HG03175 (cell line): ENCODE data around the gene RAD23B.
"Not testable (repeated sequence)": the region's sequence is repeated elsewhere in the genome, so short reads cannot be mapped to it uniquely, and the experiment has no call there.

Source experiments
- ATAC-seq: cut with Tn5 transposase; IDR thresholded peaks from one replicate; pipeline ENCODE4 v1.9.1; 2021; ENCODE audit warnings: mild to moderate bottlenecking, moderate library complexity; ENCODE audit not compliant: unreplicated experiment

RAD23B gene

GRCh38 chr9:107282759-107283622 lies at the start of gene RAD23B:
RAD23B (plus strand) TSS chr9:107283279; CDS start chr9:107283630, 351 bp downstream.
- ATAC-seq: peak; percentile 88

- ATAC-seq: no peak
Measured at GRCh38 chr9:107235765-107236442, 47.2 kb upstream of the RAD23B start.

- ATAC-seq: peak; percentile 42
Measured at GRCh38 chr9:107237873-107238272, 45.2 kb upstream of the RAD23B start.

- no peak for ATAC-seq
Measured at GRCh38 chr9:107239474-107239873, 43.6 kb upstream of the RAD23B start.

DNA sequence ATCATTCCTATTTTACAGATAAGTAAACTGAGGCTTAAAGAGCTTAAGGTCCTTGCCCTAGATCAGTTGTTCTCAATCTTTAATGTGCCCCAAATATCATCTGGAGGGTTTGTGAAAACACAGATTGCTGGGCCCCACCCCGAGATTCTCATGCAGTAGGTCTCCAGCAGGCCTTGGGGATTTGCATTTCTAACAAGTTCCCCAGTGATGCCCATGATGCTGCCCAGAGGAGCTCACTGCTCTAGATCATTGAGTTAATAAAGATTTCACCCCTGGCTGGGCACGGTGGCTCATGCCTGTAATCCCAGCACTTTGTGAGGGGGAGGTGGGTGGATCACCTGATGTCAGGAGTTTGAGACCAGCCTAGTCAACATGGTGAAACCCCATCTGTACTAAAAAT lies 42.8 kb upstream of the RAD23B start:
- no peak for ATAC-seq

GRCh38 chr9:107242073-107243030 lies 40.7 kb upstream of the RAD23B start:
- ATAC-seq: no peak

- ATAC-seq: peak; percentile 65
Measured at GRCh38 chr9:107243742-107244141, 39.3 kb upstream of the RAD23B start.

DNA sequence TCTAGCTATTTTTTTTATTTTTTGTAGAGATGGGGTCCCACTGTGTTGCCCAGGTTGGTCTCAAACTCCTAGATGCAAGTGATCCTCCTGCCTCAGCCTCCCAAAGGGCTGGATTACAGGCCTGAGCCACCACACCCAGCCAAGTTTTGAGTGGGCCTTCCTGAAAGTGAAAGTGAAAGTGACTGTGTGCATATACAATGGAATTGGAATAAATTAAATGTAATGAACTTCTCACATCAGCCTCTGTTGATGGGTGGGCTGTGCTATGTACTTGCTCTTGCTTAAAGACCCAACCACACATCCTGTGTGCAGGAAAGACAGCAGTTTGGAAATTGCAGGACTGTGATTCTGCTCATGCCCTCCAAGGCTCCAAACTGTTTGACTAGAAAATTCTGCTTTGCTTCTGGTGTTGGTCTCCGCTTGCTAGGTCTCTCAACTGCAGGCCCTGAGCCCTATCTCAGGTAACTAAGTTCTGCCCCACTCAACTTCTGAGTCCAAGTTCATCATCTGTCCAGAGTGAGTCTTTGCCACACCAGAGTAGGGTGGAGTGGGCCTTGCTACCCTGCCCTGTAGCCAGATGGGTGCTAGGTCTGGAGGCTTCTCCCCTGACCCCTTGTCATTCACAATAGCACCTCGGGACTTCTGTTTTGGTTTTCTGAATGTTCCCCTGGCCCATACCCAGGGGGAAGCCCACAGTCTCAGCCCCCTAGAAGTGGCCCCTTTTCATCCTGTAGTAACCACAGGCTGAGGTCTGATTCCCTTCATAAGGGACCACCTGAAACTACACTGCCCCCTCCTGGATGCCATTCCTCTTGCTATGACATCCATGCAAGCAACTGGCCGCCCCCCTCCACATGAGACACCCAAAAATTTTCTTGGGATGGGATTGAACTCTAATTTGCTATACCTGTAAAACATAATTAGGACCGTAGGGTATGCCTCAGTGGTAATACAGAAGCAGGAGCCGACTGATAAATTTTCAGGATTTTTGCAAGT lies 36.5 kb upstream of the RAD23B start:
- no peak for ATAC-seq

DNA sequence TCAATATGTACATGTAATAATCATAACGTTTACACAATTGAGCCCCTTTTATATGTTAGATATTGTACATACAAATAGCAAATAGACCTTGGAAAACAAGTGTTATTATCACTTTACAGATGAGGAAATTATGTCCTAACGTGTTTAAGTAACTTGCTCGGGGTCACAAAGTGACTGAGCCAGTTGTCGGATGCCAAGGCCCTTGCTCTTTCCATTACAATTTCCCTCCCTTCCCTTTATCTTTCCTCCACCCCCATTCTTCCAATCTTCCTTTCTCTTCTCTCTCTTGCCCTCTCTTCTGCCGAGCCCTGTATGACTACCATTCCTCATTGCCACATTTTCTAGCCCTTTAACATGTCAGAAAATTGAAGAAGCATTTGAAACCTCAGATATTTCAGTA lies 34.4 kb upstream of the RAD23B start:
- no peak for ATAC-seq

DNA sequence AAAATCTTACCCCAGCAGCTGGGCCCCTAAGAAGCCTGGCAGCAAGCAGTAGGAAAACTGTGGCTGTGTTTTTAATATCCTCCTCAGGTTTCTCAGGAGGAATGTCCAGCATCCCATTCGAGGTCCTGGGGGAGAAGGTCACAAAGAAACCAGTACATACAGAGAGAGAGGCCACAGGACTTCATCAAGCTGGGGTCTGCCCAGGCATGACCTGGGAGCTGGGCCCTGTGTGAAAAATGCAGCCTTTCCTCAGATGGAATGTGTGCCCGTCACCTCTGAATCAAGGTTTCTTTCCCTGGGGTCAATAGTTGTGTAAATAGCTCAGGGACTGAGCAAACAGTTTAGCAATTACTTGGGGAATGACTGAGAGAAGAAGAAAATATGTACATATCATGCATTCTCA lies 33.9 kb upstream of the RAD23B start:
- ATAC-seq: no peak

DNA sequence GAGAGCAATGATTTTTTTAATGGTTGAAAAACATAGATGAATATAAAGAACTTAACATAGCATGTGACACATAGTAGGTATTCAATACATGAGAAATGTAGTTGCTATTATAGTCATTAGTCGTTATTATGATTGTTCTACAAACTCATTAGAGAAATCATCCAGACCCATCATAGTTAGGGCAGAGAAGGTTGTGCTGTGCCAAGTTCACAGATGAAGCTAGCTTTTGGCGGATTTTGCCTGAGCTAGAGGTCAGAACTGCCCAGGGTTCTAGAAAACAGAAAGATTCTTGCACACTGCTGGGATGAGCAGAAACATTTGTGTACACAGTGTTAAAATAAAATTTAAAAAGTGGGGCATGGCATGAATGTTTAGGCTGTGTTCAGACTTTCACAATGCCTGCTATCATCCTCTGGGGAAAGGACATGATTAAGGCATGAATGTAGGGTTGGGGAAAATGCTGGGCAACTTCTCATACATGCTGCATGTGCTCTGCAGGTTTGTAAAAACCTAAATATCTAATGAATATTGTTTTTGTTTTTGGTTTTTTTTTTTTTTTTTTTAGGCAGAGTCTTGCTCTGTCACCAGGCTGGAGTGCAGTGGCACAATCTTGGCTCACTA lies 33.3 kb upstream of the RAD23B start:
- no peak for ATAC-seq

DNA sequence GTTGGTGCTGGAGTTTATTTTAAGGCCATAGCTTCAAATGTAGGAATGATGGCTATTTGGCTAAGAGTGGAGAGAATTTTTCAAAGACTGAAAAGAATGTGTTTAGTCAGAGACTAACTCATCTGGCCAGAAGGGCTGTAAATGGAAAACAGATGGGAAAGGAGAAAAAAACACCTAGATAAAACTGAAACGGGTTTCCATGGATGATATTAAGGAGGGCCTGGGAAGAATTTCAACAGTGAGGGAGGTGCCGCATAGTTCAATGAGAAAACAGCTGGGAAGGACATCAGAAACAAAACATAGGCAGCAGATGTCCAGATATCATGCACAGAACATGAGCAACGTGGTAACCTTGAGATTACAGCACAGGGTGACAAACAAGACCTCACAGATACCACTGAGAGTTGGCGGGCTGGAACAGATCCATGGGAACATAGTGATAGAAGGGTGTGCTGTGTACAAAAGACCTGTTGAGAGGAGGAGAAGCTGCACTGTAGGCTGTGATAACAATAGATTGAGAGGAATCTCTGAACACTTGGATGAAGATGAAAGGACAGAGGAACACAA lies 31.2 kb upstream of the RAD23B start:
- no peak for ATAC-seq

- ATAC-seq: no peak
Measured at GRCh38 chr9:107258919-107259318, 24.2 kb upstream of the RAD23B start.

- ATAC-seq: not testable (repeated sequence)
Measured at GRCh38 chr9:107259751-107260313, 23.2 kb upstream of the RAD23B start.

- ATAC-seq: peak; percentile 100
Measured at GRCh38 chr9:107260437-107261081, 22.5 kb upstream of the RAD23B start.

GRCh38 chr9:107261106-107261505 lies 22.0 kb upstream of the RAD23B start:
- ATAC-seq: no peak

- no peak for ATAC-seq
Measured at GRCh38 chr9:107263289-107263688, 19.8 kb upstream of the RAD23B start.
